OCI-LY1 (cell line): ENCODE data around the gene NBEA.

Source experiments
- H2AFZ ChIP-seq: fragments of 200-600 bp; sonication (generic), shearing (Covaris generic); 2 replicates; pipeline ENCODE4 v1.6.0; 2014; ENCODE audit warnings: antibody characterized with exemption, mild to moderate bottlenecking, low read length
- H3F3A ChIP-seq: fragments of 200-600 bp; sonication (generic), shearing (Covaris generic); 2 replicates; pipeline ENCODE4 v1.6.0; 2014; ENCODE audit warnings: mild to moderate bottlenecking, antibody characterized with exemption, low read length, moderate library complexity; ENCODE audit not compliant: insufficient read depth
- H3K27ac ChIP-seq: fragments of 200-600 bp; sonication (generic); 2 replicates; pipeline ENCODE4 v1.5.1; 2014; ENCODE audit warnings: low read length, mixed run types, mild to moderate bottlenecking, low read depth; ENCODE audit not compliant: poor library complexity, severe bottlenecking
- H3K27me3 ChIP-seq: fragments of 200-600 bp; sonication (generic); 2 replicates; pipeline ENCODE4 v1.6.0; 2014; ENCODE audit warnings: antibody characterized with exemption, mild to moderate bottlenecking, low read length, moderate library complexity; ENCODE audit not compliant: insufficient read depth
- H3K36me3 ChIP-seq: fragments of 200-600 bp; sonication (generic); 2 replicates; pipeline ENCODE4 v1.6.1; 2014; ENCODE audit warnings: mild to moderate bottlenecking, antibody characterized with exemption, low read length, moderate library complexity, mixed read lengths; ENCODE audit not compliant: insufficient read depth
- H3K4me1 ChIP-seq: fragments of 200-600 bp; sonication (generic); 2 replicates; pipeline ENCODE4 v1.5.1; 2014; ENCODE audit warnings: mild to moderate bottlenecking, low read length, moderate library complexity; ENCODE audit not compliant: insufficient read depth, severe bottlenecking
- H3K4me2 ChIP-seq: fragments of 200-600 bp; sonication (generic), shearing (Covaris generic); 2 replicates; pipeline ENCODE4 v1.6.1; 2014; ENCODE audit warnings: low read length
- H3K4me3 ChIP-seq: fragments of 200-600 bp; sonication (generic); 2 replicates; pipeline ENCODE4 v1.5.1; 2014; ENCODE audit warnings: low read length, low read depth, mild to moderate bottlenecking, mixed read lengths; ENCODE audit not compliant: poor library complexity, severe bottlenecking
- H3K79me2 ChIP-seq: fragments of 200-600 bp; shearing (Covaris generic); 2 replicates; pipeline ENCODE4 v1.6.1; 2016; ENCODE audit warnings: mixed run types, low read length, mixed read lengths; ENCODE audit not compliant: insufficient read depth
- H3K9ac ChIP-seq: fragments of 200-600 bp; sonication (generic), shearing (Covaris generic); 2 replicates; pipeline ENCODE4 v1.6.1; 2014; ENCODE audit warnings: mild to moderate bottlenecking, low read length, mixed read lengths
- H3K9me2 ChIP-seq: fragments of 200-600 bp; sonication (generic), shearing (Covaris generic); 2 replicates; pipeline ENCODE4 v1.6.1; 2014; ENCODE audit warnings: low read depth, mild to moderate bottlenecking, low read length, mixed read lengths
- H3K9me3 ChIP-seq: fragments of 200-600 bp; shearing (Covaris generic); 2 replicates; pipeline ENCODE4 v1.6.1; 2014; ENCODE audit warnings: low read length, mixed read lengths
- H4K20me1 ChIP-seq: fragments of 200-600 bp; sonication (generic), shearing (Covaris generic); 2 replicates; pipeline ENCODE4 v1.6.0; 2016; ENCODE audit warnings: mild to moderate bottlenecking, low read length; ENCODE audit not compliant: insufficient read depth
- CTCF ChIP-seq: fragments of 200-600 bp; sonication (generic), shearing (Covaris generic); IDR thresholded peaks from 2 replicates; pipeline ENCODE4 v1.5.1; 2017; ENCODE audit warnings: mild to moderate bottlenecking, antibody characterized with exemption, low read length, moderate library complexity, mixed read lengths
- EZH2 ChIP-seq: fragments of 200-600 bp; sonication (generic), shearing (Covaris generic); IDR thresholded peaks from 2 replicates; pipeline ENCODE4 v1.8.0; 2017; ENCODE audit warnings: borderline replicate concordance, mixed run types, mild to moderate bottlenecking, antibody characterized with exemption, low read length, moderate library complexity, mixed read lengths

NBEA gene

GRCh38 chr13:34911159-34911558 is 30.9 kb upstream of the NBEA start:
- Histone ChIP-seq H3K9me3 (no peaks in the 10 kb centered on the region), H4K20me1 (no peaks in the 10 kb centered on the region), H3K27me3 (no peaks in the 10 kb centered on the region), H3K4me3 (no peak overlapping the region), H2AFZ (no peak overlapping the region), H3K9me2 (no peaks in the 10 kb centered on the region), H3K4me2 (no peak overlapping the region), H3K9ac (no peak overlapping the region), H3K79me2 (no peaks in the 10 kb centered on the region), H3K27ac (no peak overlapping the region), H3K4me1 (no peaks in the 10 kb centered on the region), H3K36me3 (no peaks in the 10 kb centered on the region), H3F3A (no peaks in the 10 kb centered on the region)
- no peak for TF ChIP-seq EZH2
- no peak for TF ChIP-seq CTCF

GRCh38 chr13:34913040-34913439 is 29.0 kb upstream of the NBEA start:
- Histone ChIP-seq H3K4me1 (no peaks in the 10 kb centered on the region), H3K27me3 (no peaks in the 10 kb centered on the region), H3K4me3 (no peak overlapping the region), H3K9me2 (no peaks in the 10 kb centered on the region), H4K20me1 (no peaks in the 10 kb centered on the region), H2AFZ (no peak overlapping the region), H3F3A (no peaks in the 10 kb centered on the region), H3K9me3 (no peaks in the 10 kb centered on the region), H3K36me3 (no peaks in the 10 kb centered on the region), H3K4me2 (no peak overlapping the region), H3K27ac (no peak overlapping the region), H3K79me2 (no peaks in the 10 kb centered on the region), H3K9ac (no peak overlapping the region)
- TF ChIP-seq EZH2 (no peak), CTCF (no peak)

GRCh38 chr13:34914416-34914815 is 27.7 kb upstream of the NBEA start:
- TF ChIP-seq EZH2 (no peak), CTCF (no peak)
- H3K4me2 ChIP-seq, result no peak overlapping the region
- no peak overlapping the region for H3K9ac ChIP-seq
- no peaks in the 10 kb centered on the region for H3K36me3 ChIP-seq
- H3K27ac ChIP-seq, result no peak overlapping the region
- H3F3A ChIP-seq, result no peaks in the 10 kb centered on the region
- H3K4me3 ChIP-seq, result no peak overlapping the region
- no peaks in the 10 kb centered on the region for H3K27me3 ChIP-seq
- no peaks in the 10 kb centered on the region for H3K9me3 ChIP-seq
- H2AFZ ChIP-seq, result no peak overlapping the region
- H3K79me2 ChIP-seq, result no peaks in the 10 kb centered on the region
- H4K20me1 ChIP-seq, result no peaks in the 10 kb centered on the region
- no peaks in the 10 kb centered on the region for H3K4me1 ChIP-seq
- H3K9me2 ChIP-seq, result no peaks in the 10 kb centered on the region
